Islet of Langerhans (tissue), 1 donor: Measurements from ENCODE around the gene MNT.
A peak's percentile ranks its signal among the peaks of the same experiment; 100 is the strongest.

Experiments used
- FAIRE-seq: peaks from one replicate; lab custom pipeline; 2011; peaks lifted over from hg19 to GRCh38; lab: Jason Lieb, UNC

Gene MNT

GRCh38 chr17:2362881-2363280 is 38.0 kb downstream of the MNT start:
- FAIRE-seq, result no peak

- no peak for FAIRE-seq
Observed at GRCh38 chr17:2362416-2362815, 38.4 kb downstream of the MNT start.

- FAIRE-seq, result no peak
Observed at GRCh38 chr17:2362016-2362415, 38.8 kb downstream of the MNT start.

- no peak for FAIRE-seq
Observed at GRCh38 chr17:2361010-2361760, 39.7 kb downstream of the MNT start.

- FAIRE-seq, result no peak
Observed at GRCh38 chr17:2357931-2358434, 42.9 kb downstream of the MNT start.

- FAIRE-seq, result no peak
Observed at GRCh38 chr17:2357237-2357636, 43.6 kb downstream of the MNT start.

GRCh38 chr17:2354311-2354710 is 46.5 kb downstream of the MNT start:
- no peak for FAIRE-seq

- no peak for FAIRE-seq
Observed at GRCh38 chr17:2351269-2351668, 49.6 kb downstream of the MNT start.

GRCh38 chr17:2347805-2348685 is 52.8 kb downstream of the MNT start:
- peak; percentile 66 for FAIRE-seq

GRCh38 chr17:2346475-2346874 is 54.4 kb downstream of the MNT start:
- FAIRE-seq, result no peak

GRCh38 chr17:2344528-2344927 is 56.3 kb downstream of the MNT start:
- FAIRE-seq, result no peak

GRCh38 chr17:2343421-2343820 is 57.4 kb downstream of the MNT start:
- no peak for FAIRE-seq

GRCh38 chr17:2338315-2338657 is 62.6 kb downstream of the MNT start:
- FAIRE-seq, result no peak

GRCh38 chr17:2337544-2338314 is 63.1 kb downstream of the MNT start:
- no peak for FAIRE-seq

- FAIRE-seq, result no peak
Observed at GRCh38 chr17:2336852-2337543, 63.9 kb downstream of the MNT start, which contains the start of gene SGSM2. SGSM2 (plus strand) TSS chr17:2337501; CDS start chr17:2337689, 188 bp downstream.

GRCh38 chr17:2336215-2336851 is 64.5 kb downstream of the MNT start, which contains the start of gene TSR1:
TSR1 (minus strand) TSS chr17:2336457; CDS start chr17:2336427, 30 bp downstream.
- FAIRE-seq, result no peak

GRCh38 chr17:2335726-2336214 is 65.1 kb downstream of the MNT start:
- no peak for FAIRE-seq
